Progenitor cell of endocrine pancreas (in vitro differentiated cells): Measurements from ENCODE around the gene ZIC3. TPM values are rescaled to one million over a fixed set of nuclear protein-coding genes. Genes with fewer than 3 reads are reported as not detected.

ENCODE experiments used
- DNase-seq: peaks from one replicate; pipeline ENCODE4 v3.0.0; 2021; ENCODE audit warnings: low spot score; ENCODE audit not compliant: unreplicated experiment
- H3K27ac Mint-ChIP-seq: 2 replicates; pipeline ENCODE4 v1.8.0; 2021; ENCODE audit warnings: mild to moderate bottlenecking, moderate library complexity, mixed read lengths
- H3K27me3 Mint-ChIP-seq: 2 replicates; pipeline ENCODE4 v1.8.0; 2021; ENCODE audit warnings: mixed read lengths
- H3K36me3 Mint-ChIP-seq: 2 replicates; pipeline ENCODE4 v1.8.0; 2022; ENCODE audit warnings: mixed read lengths; ENCODE audit not compliant: insufficient read depth
- H3K4me1 Mint-ChIP-seq: 2 replicates; pipeline ENCODE4 v1.8.0; 2021; ENCODE audit warnings: low read depth, mixed read lengths
- H3K4me3 Mint-ChIP-seq: 2 replicates; pipeline ENCODE4 v1.8.0; 2021; ENCODE audit warnings: low read depth, mild to moderate bottlenecking, moderate library complexity, mixed read lengths
- H3K9me3 Mint-ChIP-seq: 2 replicates; pipeline ENCODE4 v1.8.0; 2021; ENCODE audit warnings: low read depth, mixed read lengths
- total RNA-seq: library from RNA; stranded (reverse); gene quantifications from 2 replicates; pipeline ENCODE4 v1.2.1, GENCODE V29; 2021
- TF ChIP-seq, protein P1 (sequence below): fragments of 200-600 bp; sonication (generic); IDR thresholded peaks from one replicate; pipeline ENCODE4 v1.5.0; 2021; ENCODE audit warnings: antibody characterized with exemption, mild to moderate bottlenecking; ENCODE audit not compliant: unreplicated experiment

ZIC3 gene
- total RNA-seq, 1 donor from 2014 or later, result 0.10 TPM

DNA sequence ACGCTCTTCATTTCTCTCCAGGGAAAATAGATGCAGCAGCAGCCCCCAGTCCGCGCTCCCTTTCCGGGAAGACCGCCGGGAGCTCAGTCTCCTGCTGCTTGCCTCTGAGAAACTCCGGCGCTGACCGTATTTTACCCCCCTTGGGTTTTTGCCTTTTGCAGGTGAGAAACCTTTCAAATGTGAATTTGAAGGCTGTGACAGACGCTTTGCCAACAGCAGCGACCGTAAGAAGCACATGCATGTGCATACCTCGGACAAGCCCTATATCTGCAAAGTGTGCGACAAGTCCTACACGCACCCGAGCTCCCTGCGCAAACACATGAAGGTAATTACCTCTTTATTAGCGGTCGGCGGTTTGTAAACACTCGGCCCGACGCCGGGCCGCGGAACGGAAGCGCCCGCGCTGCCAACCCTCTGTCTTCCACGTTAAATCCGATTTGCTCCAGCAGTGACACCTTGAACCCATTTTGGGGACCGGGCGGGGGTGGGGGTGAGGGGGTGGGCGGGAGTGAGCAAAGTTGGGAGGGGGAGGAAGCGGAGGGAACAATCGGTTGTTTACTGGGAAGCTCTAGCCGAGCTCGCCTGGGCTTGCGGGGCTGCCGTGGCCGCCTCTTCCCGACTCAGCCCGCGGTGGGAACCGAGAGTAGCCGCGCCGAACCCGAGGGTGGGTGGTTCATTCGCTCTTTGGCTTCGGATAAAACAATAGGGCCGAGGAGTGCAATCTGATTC, 3.0 kb downstream of the ZIC3 start:
- Mint-ChIP-seq H3K27me3 (peaks cover 73% of the 10 kb centered on the region), H3K4me3 (no peak overlapping the region), H3K27ac (no peak overlapping the region), H3K4me1 (peaks cover 3% of the 10 kb centered on the region), H3K36me3 (peaks cover 2% of the 10 kb centered on the region), H3K9me3 (peaks cover 3% of the 10 kb centered on the region)
- no peak for DNase-seq
- TF ChIP-seq, protein P1, sequence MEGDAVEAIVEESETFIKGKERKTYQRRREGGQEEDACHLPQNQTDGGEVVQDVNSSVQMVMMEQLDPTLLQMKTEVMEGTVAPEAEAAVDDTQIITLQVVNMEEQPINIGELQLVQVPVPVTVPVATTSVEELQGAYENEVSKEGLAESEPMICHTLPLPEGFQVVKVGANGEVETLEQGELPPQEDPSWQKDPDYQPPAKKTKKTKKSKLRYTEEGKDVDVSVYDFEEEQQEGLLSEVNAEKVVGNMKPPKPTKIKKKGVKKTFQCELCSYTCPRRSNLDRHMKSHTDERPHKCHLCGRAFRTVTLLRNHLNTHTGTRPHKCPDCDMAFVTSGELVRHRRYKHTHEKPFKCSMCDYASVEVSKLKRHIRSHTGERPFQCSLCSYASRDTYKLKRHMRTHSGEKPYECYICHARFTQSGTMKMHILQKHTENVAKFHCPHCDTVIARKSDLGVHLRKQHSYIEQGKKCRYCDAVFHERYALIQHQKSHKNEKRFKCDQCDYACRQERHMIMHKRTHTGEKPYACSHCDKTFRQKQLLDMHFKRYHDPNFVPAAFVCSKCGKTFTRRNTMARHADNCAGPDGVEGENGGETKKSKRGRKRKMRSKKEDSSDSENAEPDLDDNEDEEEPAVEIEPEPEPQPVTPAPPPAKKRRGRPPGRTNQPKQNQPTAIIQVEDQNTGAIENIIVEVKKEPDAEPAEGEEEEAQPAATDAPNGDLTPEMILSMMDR, result no peak

DNA sequence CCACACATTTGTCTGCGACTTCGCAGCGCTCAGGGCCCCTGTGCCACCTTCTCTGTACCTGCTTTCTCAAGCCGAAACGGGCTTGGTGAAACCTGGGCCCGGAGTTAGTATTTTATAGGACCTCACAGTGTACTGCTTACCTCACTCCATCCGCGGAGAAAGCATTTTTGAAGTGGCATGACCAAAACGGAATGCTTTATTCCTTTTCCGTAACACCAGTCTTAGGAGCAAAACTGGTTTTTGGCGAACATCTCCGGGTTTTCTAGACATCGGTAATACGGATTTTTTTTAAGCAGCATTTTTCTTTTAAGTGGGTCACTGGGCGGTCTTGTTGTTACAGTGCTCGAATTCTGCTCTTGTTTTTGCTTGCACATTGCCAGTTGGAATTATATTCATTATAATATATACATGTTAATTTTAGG, 3.6 kb downstream of the ZIC3 start:
- H3K9me3 Mint-ChIP-seq, result peaks cover 3% of the 10 kb centered on the region
- H3K4me3 Mint-ChIP-seq, result no peak overlapping the region
- H3K27ac Mint-ChIP-seq, result no peak overlapping the region
- H3K4me1 Mint-ChIP-seq, result peaks cover 3% of the 10 kb centered on the region
- no peak for DNase-seq
- peaks cover 67% of the 10 kb centered on the region for H3K27me3 Mint-ChIP-seq
- TF ChIP-seq, protein P1, result no peak
- H3K36me3 Mint-ChIP-seq, result peaks cover 2% of the 10 kb centered on the region

DNA sequence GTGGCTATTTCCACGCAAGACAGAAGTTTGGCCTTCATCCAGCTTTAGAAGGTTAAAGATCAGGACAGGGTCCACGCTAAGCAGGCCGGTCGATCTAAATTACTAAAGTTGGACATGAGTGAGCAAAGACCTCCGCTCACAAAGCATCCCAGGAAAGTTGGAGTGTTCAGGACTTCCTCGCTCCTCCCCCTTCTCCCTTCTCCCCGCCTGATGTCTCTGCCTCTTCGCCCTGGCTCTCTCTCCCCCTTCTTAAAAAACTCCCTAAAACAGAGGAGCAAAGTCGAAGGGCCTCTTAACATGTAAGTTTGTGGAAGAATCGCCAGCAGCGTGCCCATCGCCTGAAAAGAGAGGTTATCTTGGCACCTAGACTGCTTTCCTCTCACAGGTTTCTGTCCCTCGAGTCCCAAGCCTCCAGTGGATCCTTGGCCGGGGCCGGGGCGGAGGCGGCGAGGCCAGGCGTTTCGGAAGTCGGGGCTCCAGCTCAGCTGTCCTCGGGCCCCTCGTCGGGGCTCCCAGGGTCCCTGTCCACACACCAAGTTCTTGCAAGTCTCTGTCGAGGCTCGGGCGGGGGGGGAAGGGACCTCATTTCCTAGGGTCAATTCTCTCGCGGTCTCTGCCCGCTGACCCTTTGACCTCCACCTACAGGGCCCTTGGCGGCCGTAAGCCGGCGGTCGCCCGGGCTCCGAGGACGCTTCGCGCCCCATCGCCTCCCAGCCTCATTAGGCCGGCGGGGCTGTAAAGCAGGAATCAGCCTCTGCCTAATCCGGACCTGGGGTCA, 7.6 kb downstream of the ZIC3 start:
- no peak for DNase-seq
- peaks cover 81% of the 10 kb centered on the region for H3K27me3 Mint-ChIP-seq
- H3K4me3 Mint-ChIP-seq, result no peak overlapping the region
- H3K36me3 Mint-ChIP-seq, result no peaks in the 10 kb centered on the region
- TF ChIP-seq, protein P1, result no peak
- no peaks in the 10 kb centered on the region for H3K4me1 Mint-ChIP-seq
- no peak overlapping the region for H3K27ac Mint-ChIP-seq
- H3K9me3 Mint-ChIP-seq, result peaks cover 5% of the 10 kb centered on the region

DNA sequence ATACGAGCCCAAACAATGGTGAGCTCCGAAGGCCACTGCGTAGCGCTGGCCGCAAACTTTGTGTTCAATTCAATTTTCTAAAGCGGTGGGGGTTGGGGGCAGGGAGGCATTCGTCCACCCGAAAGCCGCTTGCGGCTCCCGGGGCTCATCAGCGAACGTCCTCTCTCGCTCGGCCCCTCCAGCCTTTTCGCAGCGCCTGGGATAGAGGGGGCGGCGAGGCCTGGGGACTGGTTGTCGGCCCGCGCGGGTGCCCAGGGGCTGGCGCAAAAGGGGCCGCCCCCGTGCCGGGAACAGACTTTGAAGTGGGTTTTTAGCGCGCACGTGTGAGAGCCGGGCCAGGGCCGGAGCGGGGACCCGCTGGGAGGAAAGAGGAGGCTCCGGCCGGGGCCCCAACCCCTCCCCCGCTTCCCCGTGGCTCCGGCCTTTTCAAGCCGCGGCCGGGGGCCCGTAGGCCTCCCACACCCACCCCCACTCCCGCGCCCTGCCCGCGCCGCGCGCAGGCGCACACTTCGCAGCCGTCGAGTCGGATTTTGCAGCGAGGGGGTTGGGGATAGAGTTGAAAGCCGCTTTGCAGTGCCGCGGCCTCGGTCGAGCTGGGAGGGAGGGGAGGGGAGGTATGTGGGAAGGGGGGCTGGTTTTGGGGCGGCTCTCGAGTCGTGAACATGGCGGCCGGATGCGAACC, 8.3 kb downstream of the ZIC3 start:
- H3K27me3 Mint-ChIP-seq, result peaks cover 79% of the 10 kb centered on the region
- TF ChIP-seq, protein P1, result no peak
- H3K36me3 Mint-ChIP-seq, result no peaks in the 10 kb centered on the region
- H3K27ac Mint-ChIP-seq, result no peak overlapping the region
- peaks cover 7% of the 10 kb centered on the region for H3K9me3 Mint-ChIP-seq
- H3K4me1 Mint-ChIP-seq, result no peaks in the 10 kb centered on the region
- DNase-seq, result no peak
- H3K4me3 Mint-ChIP-seq, result peak overlapping the region; percentile 68

DNA sequence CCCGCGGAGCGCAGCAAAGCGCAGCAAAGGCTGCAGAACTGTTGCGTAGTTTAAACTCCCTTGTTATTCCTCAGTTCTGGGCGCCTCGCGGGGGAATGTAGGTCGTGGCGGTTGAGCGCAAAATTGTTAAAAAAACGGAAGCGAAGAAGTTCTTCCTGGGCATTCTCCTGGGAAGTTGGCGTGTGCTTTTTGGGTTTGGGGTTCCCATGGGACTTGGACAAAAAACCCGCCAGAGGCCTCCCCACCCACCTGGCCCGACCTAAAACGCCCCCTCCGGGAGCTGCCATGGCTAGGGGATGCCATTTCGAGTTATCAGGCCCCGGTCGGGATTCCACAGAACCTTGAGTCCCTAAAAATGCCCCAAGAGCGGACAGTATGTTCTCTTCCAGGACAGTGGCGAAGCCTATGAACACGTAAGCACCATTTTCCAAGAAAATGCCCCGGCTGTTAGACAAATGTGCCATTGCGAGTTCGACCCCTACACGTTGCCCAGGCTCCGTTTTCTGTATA, 8.9 kb downstream of the ZIC3 start:
- Mint-ChIP-seq H3K4me3 (peak overlapping the region; percentile 68), H3K36me3 (no peaks in the 10 kb centered on the region), H3K4me1 (no peaks in the 10 kb centered on the region), H3K27me3 (peaks cover 73% of the 10 kb centered on the region), H3K27ac (no peak overlapping the region), H3K9me3 (peaks cover 7% of the 10 kb centered on the region)
- TF ChIP-seq, protein P1, result no peak
- no peak for DNase-seq
